HG03442 (cell line): ENCODE measurements around the gene KRT31.
"Not testable (repeated sequence)": the region's sequence is repeated elsewhere in the genome, so short reads cannot be mapped to it uniquely, and the experiment has no call there.

Experiments used
- ATAC-seq: cut with Tn5 transposase; IDR thresholded peaks from one replicate; pipeline ENCODE4 v1.9.1; 2021; ENCODE audit warnings: mild to moderate bottlenecking, moderate library complexity; ENCODE audit not compliant: unreplicated experiment

Gene KRT31

GRCh38 chr17:41347869-41348760 is 49.3 kb downstream of the KRT31 start:
- no peak for ATAC-seq

- ATAC-seq: not testable (repeated sequence)
Observed at GRCh38 chr17:41346421-41346820, 51.0 kb downstream of the KRT31 start.

GRCh38 chr17:41345992-41346391 is 51.4 kb downstream of the KRT31 start:
- ATAC-seq: no peak
